Panc1 (cell line): ENCODE data around the gene BACH2.

Source experiments
- CTCF ChIP-seq: fragments of 450-650 bp; IDR thresholded peaks from 2 replicates; pipeline ENCODE4 v1.5.1; 2017; ENCODE audit warnings: mild to moderate bottlenecking
- POLR2AphosphoS5 ChIP-seq: IDR thresholded peaks from 2 replicates; pipeline ENCODE4 v1.6.1; 2012; ENCODE audit warnings: mild to moderate bottlenecking, low read depth, low read length, moderate library complexity
- REST ChIP-seq, 2 experiments: IDR thresholded peaks; 2 replicates each; pipeline ENCODE4 v1.6.1; 2011 to 2012; ENCODE audit warnings: low read depth in 2 of 2, control low read depth in 1 of 2, low read length in 1 of 2, mild to moderate bottlenecking in 1 of 2, moderate library complexity in 1 of 2; ENCODE audit not compliant: insufficient read depth in 1 of 2
- SIN3A ChIP-seq: IDR thresholded peaks from 2 replicates; pipeline ENCODE4 v1.6.1; 2012; ENCODE audit warnings: low read depth, mild to moderate bottlenecking, low read length, moderate library complexity, borderline replicate concordance; ENCODE audit not compliant: insufficient read depth
- TCF7L2 ChIP-seq: IDR thresholded peaks from 2 replicates; pipeline ENCODE4 v1.6.1; 2011; ENCODE audit warnings: mild to moderate bottlenecking, low read depth, low read length, inconsistent platforms

GRCh38 chr6:90096818-90097217 is 199.8 kb downstream of the BACH2 start:
- no peak for TF ChIP-seq SIN3A
- no peak for TF ChIP-seq CTCF
- TF ChIP-seq POLR2AphosphoS5 = no peak
- no peak for TF ChIP-seq REST (IDR thresholded peaks at IDR 0.05; ENCODE audit: insufficient read depth in 1 of 2, low read depth in 2 of 2, low read length in 1 of 2)
- TF ChIP-seq TCF7L2 = no peak
